ENCODE measurements around the gene ITIH6. TPM values are rescaled to one million over a fixed set of nuclear protein-coding genes. Genes with fewer than 3 reads are reported as not detected.

ITIH6 gene
- total and polyA plus RNA-seq, 2 donors from 2014 or later = not detected

DNA sequence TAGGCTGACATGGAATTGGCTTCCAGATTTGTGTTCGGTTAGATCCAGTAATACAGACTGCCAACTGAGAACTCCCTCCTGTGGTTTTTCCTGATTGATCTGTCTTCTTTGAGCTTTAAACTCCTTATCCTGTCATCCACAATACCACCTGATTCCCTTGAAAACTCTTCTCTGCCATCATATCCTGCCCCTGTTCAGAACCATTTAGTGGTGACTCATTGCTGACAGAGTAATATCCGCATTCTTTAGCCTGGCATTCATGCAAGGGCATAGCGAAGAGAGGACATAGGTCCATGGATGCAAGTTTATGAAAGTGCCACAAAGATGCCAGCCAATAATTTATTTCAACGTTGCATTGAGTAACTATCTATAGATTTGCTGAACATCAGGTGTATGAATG, 76.6 kb downstream of the ITIH6 start:
- Histone ChIP-seq H3K4me3 (ENCODE audit: low read length in 3 of 3) (no peak overlapping the region), H3K9me3 (ENCODE audit: control insufficient read depth in 2 of 3, insufficient read depth in 1 of 3, low read length in 3 of 3) (peaks cover 0 to 1% (median 0%) of the 10 kb centered on the region in 3 donors), H3K4me1 (ENCODE audit: control insufficient read depth in 2 of 3, insufficient read depth in 2 of 3, low read depth in 1 of 3, low read length in 3 of 3) (no peaks in the 10 kb centered on the region), H3K9ac (ENCODE audit: low read length in 3 of 3) (no peak overlapping the region), H3K27ac (ENCODE audit: low read depth in 2 of 2, low read length in 2 of 2) (no peak overlapping the region), H3K36me3 (ENCODE audit: control insufficient read depth in 2 of 3, insufficient read depth in 3 of 3, low read length in 3 of 3) (no peaks in the 10 kb centered on the region), H3K27me3 (ENCODE audit: control insufficient read depth, insufficient read depth, low read length) (no peaks in the 10 kb centered on the region)
- no peak for DNase-seq
- intact Hi-C loops (cut with DNase I) = no loop called here
- no peak for FAIRE-seq
- TF ChIP-seq, protein P1, sequence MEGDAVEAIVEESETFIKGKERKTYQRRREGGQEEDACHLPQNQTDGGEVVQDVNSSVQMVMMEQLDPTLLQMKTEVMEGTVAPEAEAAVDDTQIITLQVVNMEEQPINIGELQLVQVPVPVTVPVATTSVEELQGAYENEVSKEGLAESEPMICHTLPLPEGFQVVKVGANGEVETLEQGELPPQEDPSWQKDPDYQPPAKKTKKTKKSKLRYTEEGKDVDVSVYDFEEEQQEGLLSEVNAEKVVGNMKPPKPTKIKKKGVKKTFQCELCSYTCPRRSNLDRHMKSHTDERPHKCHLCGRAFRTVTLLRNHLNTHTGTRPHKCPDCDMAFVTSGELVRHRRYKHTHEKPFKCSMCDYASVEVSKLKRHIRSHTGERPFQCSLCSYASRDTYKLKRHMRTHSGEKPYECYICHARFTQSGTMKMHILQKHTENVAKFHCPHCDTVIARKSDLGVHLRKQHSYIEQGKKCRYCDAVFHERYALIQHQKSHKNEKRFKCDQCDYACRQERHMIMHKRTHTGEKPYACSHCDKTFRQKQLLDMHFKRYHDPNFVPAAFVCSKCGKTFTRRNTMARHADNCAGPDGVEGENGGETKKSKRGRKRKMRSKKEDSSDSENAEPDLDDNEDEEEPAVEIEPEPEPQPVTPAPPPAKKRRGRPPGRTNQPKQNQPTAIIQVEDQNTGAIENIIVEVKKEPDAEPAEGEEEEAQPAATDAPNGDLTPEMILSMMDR (IDR thresholded peaks at IDR 0.05; ENCODE audit: borderline replicate concordance, extremely low read depth, insufficient read depth) = no peak

DNA sequence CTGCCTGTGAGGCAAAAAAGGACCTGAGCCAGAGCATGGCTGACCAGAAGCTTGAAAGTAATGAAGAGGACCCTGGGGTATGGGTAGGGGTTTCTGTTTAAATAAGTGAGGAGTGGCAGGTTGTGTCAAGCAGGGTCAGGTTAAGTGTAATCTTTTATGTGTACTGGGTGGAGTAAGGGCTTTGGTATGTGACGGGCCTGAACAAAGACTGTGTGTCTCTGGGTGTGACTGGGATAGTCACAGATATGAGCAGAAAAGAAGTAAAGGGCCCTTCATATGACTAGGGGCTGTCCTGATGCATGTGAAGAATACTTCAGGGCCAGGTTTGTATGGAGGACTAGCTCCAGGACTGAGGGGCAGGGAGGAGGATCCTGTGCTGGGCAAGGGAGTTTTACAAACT, 82.4 kb downstream of the ITIH6 start:
- Histone ChIP-seq H3K27ac (ENCODE audit: low read depth in 2 of 2, low read length in 2 of 2) (no peak overlapping the region), H3K9ac (ENCODE audit: low read length in 3 of 3) (no peak overlapping the region), H3K4me1 (ENCODE audit: control insufficient read depth in 2 of 3, insufficient read depth in 2 of 3, low read depth in 1 of 3, low read length in 3 of 3) (no peaks in the 10 kb centered on the region), H3K36me3 (ENCODE audit: control insufficient read depth in 2 of 3, insufficient read depth in 3 of 3, low read length in 3 of 3) (no peaks in the 10 kb centered on the region), H3K4me3 (ENCODE audit: low read length in 3 of 3) (no peak overlapping the region), H3K9me3 (ENCODE audit: control insufficient read depth in 2 of 3, insufficient read depth in 1 of 3, low read length in 3 of 3) (no peaks in the 10 kb centered on the region), H3K27me3 (ENCODE audit: control insufficient read depth, insufficient read depth, low read length) (no peaks in the 10 kb centered on the region)
- DNase-seq (no peak), FAIRE-seq (no peak)
- TF ChIP-seq, protein P1 (IDR thresholded peaks at IDR 0.05; ENCODE audit: borderline replicate concordance, extremely low read depth, insufficient read depth) = no peak
- intact Hi-C loops (cut with DNase I) = no loop called here

DNA sequence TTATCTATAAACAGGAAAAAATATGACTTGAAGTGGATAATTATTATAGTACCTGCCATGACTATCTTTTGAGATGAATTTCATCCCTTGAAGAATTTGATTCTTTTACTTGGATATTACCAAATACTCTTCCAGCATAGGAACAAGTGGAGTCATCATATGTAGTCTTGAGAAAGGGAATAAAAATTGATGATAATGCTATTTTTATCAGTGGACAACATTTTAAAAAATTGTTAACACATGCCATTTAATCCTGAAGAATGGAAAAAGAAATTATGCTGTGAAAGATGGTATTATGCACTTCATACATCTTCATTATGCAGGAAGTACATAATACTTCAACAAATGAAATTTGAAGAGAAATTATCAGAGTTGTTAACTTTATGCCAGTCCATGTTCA, 83.6 kb downstream of the ITIH6 start:
- Histone ChIP-seq H3K9ac (ENCODE audit: low read length in 3 of 3) (no peak overlapping the region), H3K36me3 (ENCODE audit: control insufficient read depth in 2 of 3, insufficient read depth in 3 of 3, low read length in 3 of 3) (no peaks in the 10 kb centered on the region), H3K9me3 (ENCODE audit: control insufficient read depth in 2 of 3, insufficient read depth in 1 of 3, low read length in 3 of 3) (no peaks in the 10 kb centered on the region), H3K4me3 (ENCODE audit: low read length in 3 of 3) (no peak overlapping the region), H3K27me3 (ENCODE audit: control insufficient read depth, insufficient read depth, low read length) (no peaks in the 10 kb centered on the region), H3K27ac (ENCODE audit: low read depth in 2 of 2, low read length in 2 of 2) (no peak overlapping the region), H3K4me1 (ENCODE audit: control insufficient read depth in 2 of 3, insufficient read depth in 2 of 3, low read depth in 1 of 3, low read length in 3 of 3) (no peaks in the 10 kb centered on the region)
- no peak for DNase-seq
- TF ChIP-seq, protein P1 (IDR thresholded peaks at IDR 0.05; ENCODE audit: borderline replicate concordance, extremely low read depth, insufficient read depth) = no peak
- intact Hi-C loops (cut with DNase I) = no loop called here
- no peak for FAIRE-seq

DNA sequence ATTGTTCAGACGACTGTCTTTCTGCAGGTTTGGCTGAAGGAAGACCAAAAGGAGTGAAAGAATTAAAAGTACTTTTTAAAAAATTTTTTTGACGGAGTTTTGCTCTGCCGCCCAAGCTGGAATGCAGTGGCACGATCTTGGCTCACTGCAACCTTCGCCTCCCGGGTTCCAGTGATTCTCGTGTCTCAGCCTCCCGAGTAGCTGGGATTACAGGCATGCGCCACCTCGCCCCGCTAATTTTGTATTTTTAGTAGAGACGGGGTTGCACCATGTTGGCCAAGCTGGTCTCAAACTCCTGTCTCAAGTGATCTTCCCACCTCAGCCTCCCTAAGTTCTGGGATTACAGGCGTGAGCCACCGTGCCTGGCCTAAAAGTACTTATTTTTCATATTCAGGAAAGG, 86.3 kb downstream of the ITIH6 start:
- H3K27me3 ChIP-seq (ENCODE audit: control insufficient read depth, insufficient read depth, low read length) = no peaks in the 10 kb centered on the region
- H3K4me1 ChIP-seq (ENCODE audit: control insufficient read depth in 2 of 3, insufficient read depth in 2 of 3, low read depth in 1 of 3, low read length in 3 of 3) = no peaks in the 10 kb centered on the region
- TF ChIP-seq, protein P1 (IDR thresholded peaks at IDR 0.05; ENCODE audit: borderline replicate concordance, extremely low read depth, insufficient read depth) = no peak
- intact Hi-C loops (cut with DNase I) = no loop called here
- FAIRE-seq (no peak), DNase-seq (no peak)
- H3K4me3 ChIP-seq (ENCODE audit: low read length in 3 of 3) = no peak overlapping the region
- H3K36me3 ChIP-seq (ENCODE audit: control insufficient read depth in 2 of 3, insufficient read depth in 3 of 3, low read length in 3 of 3) = no peaks in the 10 kb centered on the region
- H3K9me3 ChIP-seq (ENCODE audit: control insufficient read depth in 2 of 3, insufficient read depth in 1 of 3, low read length in 3 of 3) = no peaks in the 10 kb centered on the region
- H3K9ac ChIP-seq (ENCODE audit: low read length in 3 of 3) = no peak overlapping the region
- H3K27ac ChIP-seq (ENCODE audit: low read depth in 2 of 2, low read length in 2 of 2) = no peak overlapping the region

Data from kidney (tissue), 14 donors.